ENCODE data around the gene DNAAF5.

DNA sequence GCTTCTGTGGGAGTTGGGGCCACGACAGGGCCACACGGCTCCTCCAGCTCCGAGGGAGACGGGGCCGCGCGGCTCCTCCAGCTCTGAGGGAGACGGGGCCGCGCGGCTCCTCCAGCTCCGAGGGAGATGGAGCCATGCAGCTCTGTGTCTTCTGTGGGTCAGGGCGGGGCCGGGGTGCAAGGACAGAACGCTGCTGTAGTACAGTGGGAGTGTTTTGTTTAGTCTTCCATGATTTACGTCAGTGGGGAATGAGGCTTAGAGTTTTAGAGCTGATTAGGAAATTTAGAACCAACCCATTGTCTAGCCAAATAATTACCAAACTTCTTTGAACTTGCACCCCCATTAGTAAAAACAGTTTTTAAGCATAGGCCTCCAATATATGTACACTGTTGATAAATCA lies 33.5 kb downstream of the DNAAF5 start:
- TF ChIP-seq, protein P1, sequence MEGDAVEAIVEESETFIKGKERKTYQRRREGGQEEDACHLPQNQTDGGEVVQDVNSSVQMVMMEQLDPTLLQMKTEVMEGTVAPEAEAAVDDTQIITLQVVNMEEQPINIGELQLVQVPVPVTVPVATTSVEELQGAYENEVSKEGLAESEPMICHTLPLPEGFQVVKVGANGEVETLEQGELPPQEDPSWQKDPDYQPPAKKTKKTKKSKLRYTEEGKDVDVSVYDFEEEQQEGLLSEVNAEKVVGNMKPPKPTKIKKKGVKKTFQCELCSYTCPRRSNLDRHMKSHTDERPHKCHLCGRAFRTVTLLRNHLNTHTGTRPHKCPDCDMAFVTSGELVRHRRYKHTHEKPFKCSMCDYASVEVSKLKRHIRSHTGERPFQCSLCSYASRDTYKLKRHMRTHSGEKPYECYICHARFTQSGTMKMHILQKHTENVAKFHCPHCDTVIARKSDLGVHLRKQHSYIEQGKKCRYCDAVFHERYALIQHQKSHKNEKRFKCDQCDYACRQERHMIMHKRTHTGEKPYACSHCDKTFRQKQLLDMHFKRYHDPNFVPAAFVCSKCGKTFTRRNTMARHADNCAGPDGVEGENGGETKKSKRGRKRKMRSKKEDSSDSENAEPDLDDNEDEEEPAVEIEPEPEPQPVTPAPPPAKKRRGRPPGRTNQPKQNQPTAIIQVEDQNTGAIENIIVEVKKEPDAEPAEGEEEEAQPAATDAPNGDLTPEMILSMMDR (IDR thresholded peaks at IDR 0.05): no peak
- TF ChIP-seq ZFX (IDR thresholded peaks at IDR 0.05; ENCODE audit: borderline replicate concordance): no peak
